Measurements from ENCODE around the gene ECM1. TPM values are rescaled to one million over a fixed set of nuclear protein-coding genes. Genes with fewer than 3 reads are reported as not detected.
A peak's percentile ranks its signal among the peaks of the same experiment; 100 is the strongest.

ECM1 gene
- polyA plus RNA-seq (2013, experiment 1 of 2; ENCODE audit: insufficient read length): 118 TPM
- polyA plus RNA-seq (2013, experiment 2 of 2; ENCODE audit: insufficient read length): 117 TPM

- peak; percentile 85 for DNase-seq
Observed at GRCh38 chr1:150507912-150508864, at the start of gene ECM1. Gene ECM1, plus strand, starts transcription at chr1:150508109. Its CDS starts 101 bp downstream, at chr1:150508210.

- DNase-seq: peak; percentile 51
Observed at GRCh38 chr1:150464422-150464826, 43.5 kb upstream of the ECM1 start.

GRCh38 chr1:150466964-150467363, 40.9 kb upstream of the ECM1 start:
- no peak for DNase-seq

- DNase-seq: no peak
Observed at GRCh38 chr1:150469291-150469690, 38.6 kb upstream of the ECM1 start.

GRCh38 chr1:150472601-150473200, 35.2 kb upstream of the ECM1 start:
- DNase-seq: no peak

GRCh38 chr1:150473659-150474058, 34.2 kb upstream of the ECM1 start:
- DNase-seq: no peak

- no peak for DNase-seq
Observed at GRCh38 chr1:150474869-150475268, 33.0 kb upstream of the ECM1 start.

GRCh38 chr1:150476754-150477153, 31.2 kb upstream of the ECM1 start:
- DNase-seq: no peak

- DNase-seq: no peak
Observed at GRCh38 chr1:150477320-150477719, 30.6 kb upstream of the ECM1 start.

GRCh38 chr1:150477733-150478132, 30.2 kb upstream of the ECM1 start:
- DNase-seq: peak; percentile 20

- no peak for DNase-seq
Observed at GRCh38 chr1:150479370-150479769, 28.5 kb upstream of the ECM1 start.

- DNase-seq: no peak
Observed at GRCh38 chr1:150479927-150480352, 28.0 kb upstream of the ECM1 start.

GRCh38 chr1:150484431-150484830, 23.5 kb upstream of the ECM1 start:
- DNase-seq: no peak

GRCh38 chr1:150484861-150485260, 23.0 kb upstream of the ECM1 start:
- DNase-seq: peak; percentile 44

GRCh38 chr1:150486966-150487762, 20.7 kb upstream of the ECM1 start, which contains the start of gene TARS2:
Gene TARS2, plus strand, starts transcription at chr1:150487419. Its CDS starts 32 bp downstream, at chr1:150487451.
- DNase-seq: peak; percentile 99

- DNase-seq: no peak
Observed at GRCh38 chr1:150487763-150488115, 20.2 kb upstream of the ECM1 start.

- no peak for DNase-seq
Observed at GRCh38 chr1:150493175-150493574, 14.7 kb upstream of the ECM1 start.

- DNase-seq: no peak
Observed at GRCh38 chr1:150498342-150498741, 9.6 kb upstream of the ECM1 start.

- DNase-seq: no peak
Observed at GRCh38 chr1:150505431-150505830, 2.5 kb upstream of the ECM1 start.

GRCh38 chr1:150508982-150509381, 1.1 kb downstream of the ECM1 start:
- no peak for DNase-seq

- no peak for DNase-seq
Observed at GRCh38 chr1:150511551-150511950, 3.6 kb downstream of the ECM1 start.

GRCh38 chr1:150511985-150512660, 4.2 kb downstream of the ECM1 start:
- DNase-seq: no peak
